Hepatic stellate cell (primary cell): ENCODE measurements around the gene PPP2R3A.
"Not testable (repeated sequence)": the region's sequence is repeated elsewhere in the genome, so short reads cannot be mapped to it uniquely, and the experiment has no call there.

ENCODE experiments used
- DNase-seq: peaks from one replicate; pipeline ENCODE4 v3.0.0; 2011; ENCODE audit warnings: low spot score

PPP2R3A gene

GRCh38 chr3:136162322-136162721 lies 196.8 kb downstream of the PPP2R3A start:
- DNase-seq, result no peak

DNA sequence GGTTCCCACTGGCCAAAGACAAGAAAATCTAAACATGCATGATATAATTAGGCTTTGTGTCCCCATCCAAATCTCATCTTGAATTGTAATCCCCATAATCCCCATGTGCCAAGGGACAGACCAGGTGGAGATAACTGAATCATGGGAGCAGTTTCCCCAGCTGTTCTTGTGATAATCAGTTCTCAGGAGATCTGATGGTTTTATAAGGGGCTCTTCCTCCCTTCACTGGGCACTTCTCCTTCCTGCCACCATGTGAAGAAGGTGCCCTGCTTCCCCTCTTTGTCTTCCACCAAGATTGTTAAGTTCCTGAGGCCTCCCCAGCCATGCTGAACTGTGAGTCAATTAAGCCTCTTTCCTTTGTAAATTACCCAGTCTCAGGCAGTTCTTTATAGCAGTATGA lies 198.1 kb downstream of the PPP2R3A start:
- DNase-seq, result not testable (repeated sequence)

GRCh38 chr3:136166507-136166906 lies 201.0 kb downstream of the PPP2R3A start:
- no peak for DNase-seq

DNA sequence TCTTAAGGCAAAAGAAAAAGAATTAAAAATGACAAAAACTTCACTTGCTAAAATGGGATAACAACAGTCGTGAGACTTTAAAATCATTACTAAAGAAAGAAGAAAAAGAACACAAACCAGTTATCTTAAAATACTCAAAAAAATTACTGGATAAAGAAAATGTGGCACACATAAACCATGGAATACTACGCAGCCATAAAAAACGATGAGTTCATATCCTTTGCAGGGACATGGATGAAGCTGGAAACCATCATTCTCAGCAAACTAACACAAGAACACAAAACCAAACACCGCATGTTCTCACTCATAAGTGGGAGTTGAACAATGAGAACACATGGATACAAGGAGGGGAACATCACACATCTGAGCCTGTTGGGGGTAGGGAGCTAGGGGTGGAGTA lies 202.7 kb downstream of the PPP2R3A start:
- DNase-seq, result not testable (repeated sequence)

GRCh38 chr3:136171097-136171542 lies 205.6 kb downstream of the PPP2R3A start:
- no peak for DNase-seq

DNA sequence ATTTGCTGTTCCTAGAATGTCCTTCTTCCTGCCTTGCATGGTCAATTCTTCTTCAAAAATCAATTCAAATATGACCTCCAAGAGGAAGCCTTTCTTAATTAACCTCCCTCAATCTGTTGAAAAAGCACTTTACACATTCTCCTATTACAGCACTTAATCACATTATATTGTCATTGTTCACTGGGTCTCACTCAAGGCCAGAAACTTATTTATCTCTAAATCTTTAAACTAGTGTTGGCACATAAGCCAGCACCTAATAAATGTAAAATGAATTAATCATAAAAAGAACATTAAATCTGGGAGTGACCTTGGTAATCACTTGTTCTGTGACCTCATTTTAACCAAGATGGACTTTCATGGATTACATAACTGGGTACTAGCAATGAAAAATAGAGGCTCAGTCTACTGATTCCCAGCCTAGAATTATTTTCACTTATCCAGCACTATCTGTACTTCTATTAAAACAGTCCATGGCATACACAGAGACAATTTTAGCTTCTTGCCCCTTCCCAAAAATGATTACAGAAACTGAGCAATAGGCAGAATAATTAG lies 208.5 kb downstream of the PPP2R3A start:
- DNase-seq, result no peak

DNA sequence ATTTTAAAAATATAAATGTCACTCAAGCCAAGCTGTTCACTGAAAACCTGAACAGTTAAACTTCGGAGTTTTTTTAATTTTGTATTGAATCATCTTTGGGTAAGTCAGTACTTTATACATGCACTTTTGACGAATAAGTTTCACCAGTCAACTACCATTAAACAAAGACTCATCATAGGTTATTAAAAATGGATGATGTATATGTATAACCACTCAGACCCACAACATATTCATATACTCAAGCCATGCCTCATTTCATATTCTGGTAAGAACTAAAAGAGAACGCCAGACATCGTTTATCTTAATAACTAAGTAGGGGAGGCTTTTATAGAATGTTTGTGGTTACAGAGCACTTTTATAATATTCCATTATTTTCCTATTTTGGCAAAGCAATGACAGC lies 212.3 kb downstream of the PPP2R3A start:
- no peak for DNase-seq

DNA sequence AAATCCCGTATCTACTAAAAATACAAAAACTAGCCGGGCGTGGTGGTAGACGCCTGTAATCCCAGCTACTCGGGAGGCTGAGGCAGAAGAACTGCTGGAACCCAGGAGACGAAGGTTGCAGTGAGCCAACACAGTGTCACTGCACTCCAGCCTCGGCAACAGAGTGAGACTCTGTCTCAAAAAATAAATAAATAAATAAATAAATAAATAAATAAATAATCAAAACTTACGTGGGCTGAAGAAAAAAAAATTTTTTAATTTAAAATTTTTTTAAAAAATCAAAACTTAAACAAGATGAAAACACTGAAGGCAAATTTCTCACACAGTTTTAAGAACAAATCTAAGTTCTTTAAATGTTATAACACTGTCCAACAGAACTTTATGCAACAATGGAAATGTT lies 216.2 kb downstream of the PPP2R3A start:
- DNase-seq, result no peak

DNA sequence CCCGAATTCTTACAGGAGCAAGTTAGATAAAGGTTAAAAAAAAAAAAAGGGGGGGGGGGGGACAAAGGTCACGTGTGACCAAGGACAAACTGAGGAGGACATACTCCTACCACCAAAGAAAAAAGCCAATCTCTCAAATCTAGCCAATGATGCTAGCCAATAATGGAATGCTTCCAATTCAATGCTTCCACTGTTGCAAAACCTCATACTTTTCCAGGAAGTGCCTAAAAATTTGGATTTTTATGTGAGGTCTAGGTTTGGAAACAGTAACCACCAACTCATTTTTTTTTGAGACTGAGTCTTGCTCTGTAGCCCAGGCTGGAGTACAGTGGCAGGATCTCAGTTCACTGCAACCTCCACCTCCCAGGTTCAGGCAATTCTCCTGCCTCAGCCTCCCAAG lies 219.2 kb downstream of the PPP2R3A start:
- DNase-seq, result no peak

GRCh38 chr3:136186344-136186743 lies 220.8 kb downstream of the PPP2R3A start:
- no peak for DNase-seq

DNA sequence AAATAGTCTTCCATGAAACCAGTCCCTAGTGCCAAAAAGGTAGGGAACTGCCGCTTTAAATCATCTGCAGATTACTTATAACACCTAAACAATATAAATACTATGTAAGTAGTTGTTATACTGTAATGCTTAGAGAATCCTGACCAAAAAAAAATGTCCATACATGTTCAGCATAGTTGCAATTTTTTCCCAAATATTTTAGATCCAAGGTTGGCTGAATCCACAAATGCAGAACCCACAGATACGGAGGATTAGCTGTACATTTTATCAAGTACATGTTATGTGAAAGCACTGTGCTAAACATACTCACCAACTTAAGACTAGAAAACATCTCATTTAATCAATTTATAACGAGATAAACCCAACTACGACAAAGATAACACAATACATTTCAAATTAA lies 221.3 kb downstream of the PPP2R3A start:
- DNase-seq, result no peak

- DNase-seq, result no peak
Observed at GRCh38 chr3:136187868-136188267, 222.3 kb downstream of the PPP2R3A start.

DNA sequence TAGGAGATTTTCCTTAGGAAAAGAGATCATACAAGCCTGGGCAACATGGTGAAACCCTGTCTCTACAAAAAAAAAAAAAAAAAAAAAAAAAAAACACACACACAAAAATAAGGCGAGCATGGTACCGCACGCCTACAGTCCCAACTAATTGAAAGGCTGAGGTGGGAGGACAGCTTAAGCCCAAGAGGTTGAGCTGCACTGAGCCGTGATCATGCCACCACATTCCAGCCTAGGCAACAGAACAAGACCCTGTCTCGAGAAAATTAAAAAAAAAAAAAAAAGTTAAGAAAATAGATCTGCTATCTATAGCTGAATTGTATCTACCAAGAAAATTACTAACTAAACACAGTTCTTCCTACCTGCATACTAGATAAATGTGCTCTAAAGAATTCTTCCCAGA lies 223.5 kb downstream of the PPP2R3A start:
- no peak for DNase-seq

- no peak for DNase-seq
Observed at GRCh38 chr3:136189859-136190617, 224.5 kb downstream of the PPP2R3A start.

DNA sequence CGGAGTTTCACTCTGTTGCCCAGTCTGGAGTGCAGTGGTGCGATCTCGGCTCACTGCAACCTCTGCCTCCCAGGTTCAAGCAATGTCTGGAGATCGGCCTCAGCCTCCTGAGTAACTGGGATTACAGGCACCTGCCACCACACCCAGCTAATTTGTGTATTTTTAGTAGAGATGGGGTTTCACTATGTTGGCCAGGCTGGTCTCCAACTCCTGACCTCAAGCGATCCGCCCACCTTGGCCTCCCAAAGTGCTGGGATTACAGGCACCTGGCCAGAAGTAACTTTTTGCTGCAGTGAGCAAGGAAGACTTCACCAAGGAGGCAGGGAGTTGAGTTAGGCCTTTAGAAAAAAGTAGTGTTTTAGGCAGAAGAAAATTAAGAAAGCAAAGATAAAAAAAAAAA lies 226.7 kb downstream of the PPP2R3A start:
- DNase-seq, result not testable (repeated sequence)

DNA sequence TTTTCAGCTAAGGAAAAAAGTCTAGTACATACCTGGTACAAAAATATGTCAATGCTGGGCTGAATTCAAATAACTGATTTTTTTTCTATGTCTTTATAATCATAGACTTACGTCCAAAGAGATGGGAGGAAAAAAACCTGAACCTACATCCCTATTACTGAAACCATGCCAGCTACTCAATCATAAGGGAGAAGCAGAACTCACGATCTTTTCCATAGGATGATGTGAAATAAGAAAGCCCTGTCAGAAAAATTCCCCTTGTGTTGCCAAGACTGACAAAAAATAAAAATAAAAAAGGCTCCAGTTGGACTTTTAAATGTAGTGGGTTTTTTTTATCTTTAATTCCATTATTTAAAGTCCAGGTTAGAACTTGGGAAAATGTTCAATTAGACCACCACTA lies 227.3 kb downstream of the PPP2R3A start:
- no peak for DNase-seq

GRCh38 chr3:136193278-136194054 lies 227.9 kb downstream of the PPP2R3A start:
- no peak for DNase-seq

- no peak for DNase-seq
Observed at GRCh38 chr3:136194409-136195257, 229.1 kb downstream of the PPP2R3A start.

DNA sequence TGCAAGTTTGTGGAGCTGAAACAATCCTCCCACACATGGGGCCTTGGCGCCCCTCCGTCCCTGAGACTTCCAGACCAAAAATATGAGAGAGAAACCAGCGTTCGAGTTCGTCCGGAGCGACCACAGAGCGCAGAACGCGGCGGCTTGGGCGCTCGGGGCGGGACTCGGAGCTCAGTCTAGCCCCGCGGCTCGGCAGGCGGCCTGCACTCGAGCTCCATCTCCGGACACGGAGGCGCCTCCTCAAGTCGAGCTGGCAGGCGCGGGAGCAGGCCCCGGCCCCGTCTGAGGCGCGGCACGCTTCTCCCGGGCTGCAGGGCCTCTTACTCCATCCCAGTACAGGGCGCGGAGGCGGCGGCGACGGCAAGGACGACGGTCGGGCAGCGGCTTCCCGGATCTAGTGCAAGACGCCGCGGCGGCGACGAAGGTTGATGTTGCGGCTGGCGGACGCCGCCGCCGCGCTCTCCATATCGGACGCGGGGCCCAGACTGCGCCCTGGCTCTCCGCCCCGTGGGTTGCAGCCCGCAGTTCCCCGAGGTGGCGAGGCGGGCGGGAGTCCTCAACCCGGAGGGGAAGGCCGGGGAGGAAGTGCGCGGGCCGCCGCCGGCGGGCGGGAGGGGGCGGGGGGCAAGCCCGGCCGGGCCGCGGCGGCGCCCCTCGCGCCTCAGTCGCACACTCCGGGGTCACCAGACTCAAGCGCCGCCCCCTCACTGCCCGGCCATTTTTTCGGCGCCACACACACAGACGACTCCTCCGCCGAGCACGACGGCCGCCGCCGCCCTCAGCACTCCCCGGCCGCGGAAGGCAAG lies 229.9 kb downstream of the PPP2R3A start:
- peak; percentile 65 for DNase-seq

DNA sequence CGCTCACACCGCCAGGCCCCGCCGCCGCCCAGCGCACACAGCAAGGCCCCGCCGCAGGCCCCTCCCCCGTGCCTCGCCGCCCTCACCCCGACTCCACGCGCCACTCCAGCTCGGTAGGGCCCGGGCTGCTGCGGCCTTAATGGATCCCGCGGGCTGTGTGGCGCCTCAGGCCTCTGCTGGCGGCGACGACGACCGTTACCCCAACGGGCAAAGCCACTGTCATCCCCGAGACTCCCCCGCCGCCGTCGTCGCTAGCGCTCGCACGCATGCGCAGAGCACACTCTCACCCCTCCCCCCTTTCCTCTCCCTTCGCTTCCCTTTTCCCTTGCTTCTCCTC lies 230.5 kb downstream of the PPP2R3A start, which contains the start of gene MSL2:
MSL2 (minus strand) TSS at position 272 of the 337 bp plus-strand sequence. CDS start 1,222 bp downstream, outside the sequence.
- DNase-seq, result no peak
